Lower leg skin (tissue), 4 donors: ENCODE data around the gene CR1L. TPM values are rescaled to one million over a fixed set of nuclear protein-coding genes. Genes with fewer than 3 reads are reported as not detected.
"Not testable (repeated sequence)": the region's sequence is repeated elsewhere in the genome, so short reads cannot be mapped to it uniquely, and the experiment has no call there.

Experiments used
- DNase-seq, 2 donors: peaks; one replicate each; pipeline ENCODE4 v3.0.0-alpha.2; 2019; ENCODE audit warnings: low spot score in 2 of 2
- H3K4me3 ChIP-seq: fragments of 200-600 bp; sonication (generic); 2 replicates; pipeline ENCODE4 v1.5.1; 2017; ENCODE audit warnings: mild to moderate bottlenecking, low read depth; ENCODE audit not compliant: poor library complexity, severe bottlenecking
- POLR2A ChIP-seq, 2 donors: fragments of 450-650 bp; IDR thresholded peaks; one replicate each; pipeline ENCODE4 v1.6.1; 2016 to 2017; ENCODE audit warnings: antibody characterized with exemption in 2 of 2, mild to moderate bottlenecking in 1 of 2, moderate library complexity in 1 of 2
- WGBS, 2 donors: methylation state at CpG; one replicate each; pipeline ENCODE4 v1.1.5; 2018; 5-methylcytosine and 5-hydroxymethylcytosine counted together
- intact Hi-C: fragments of 100-400 bp; cut with DNase I; formaldehyde crosslinking; loops from one replicate; pipeline ENCODE4 v1.15.0; 2023; ENCODE audit warnings: low total_unique reads
- total RNA-seq, 4 donors: library from RNA; depleted of rRNA; stranded (reverse); fragments of >200 nt; gene quantifications; one replicate each; pipeline ENCODE4 v1.1.0, GENCODE V29; 2016
- TF ChIP-seq, protein P1 (sequence below), 3 donors: fragments of 450-650 bp; IDR thresholded peaks; one replicate each; pipeline ENCODE4 v1.5.1; 2016; ENCODE audit warnings: antibody characterized with exemption in 3 of 3, mild to moderate bottlenecking in 3 of 3, moderate library complexity in 2 of 3

The CR1L gene
- total RNA-seq, 4 donors from 2014 or later = not detected

DNA sequence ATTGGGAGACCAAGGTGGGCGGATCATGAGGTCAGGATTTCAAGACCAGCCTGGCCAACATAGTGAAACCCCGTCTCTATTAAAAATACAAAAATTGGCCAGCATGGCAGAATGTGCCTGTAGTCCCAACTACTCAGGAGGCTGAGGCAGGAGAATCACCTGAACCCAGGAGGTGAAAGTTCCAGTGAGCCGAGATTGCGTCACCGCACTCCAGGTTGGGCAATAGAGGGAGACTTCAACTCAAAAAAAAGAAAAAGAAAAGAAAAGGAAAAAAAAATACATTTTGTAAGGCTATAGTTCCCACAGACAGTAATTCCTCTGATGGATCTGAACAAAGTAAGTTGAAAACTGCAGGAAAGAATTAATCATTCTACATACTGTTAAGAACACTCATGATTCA lies 58.8 kb downstream of the CR1L start:
- 94 to 100% methylated on average over 5 of the region's 5 CpGs for WGBS, 2 donors
- no peak for DNase-seq
- H3K4me3 ChIP-seq = no peak overlapping the region
- intact Hi-C loops = no loop called here
- TF ChIP-seq POLR2A (IDR thresholded peaks at IDR 0.05) = no peak
- TF ChIP-seq, protein P1, sequence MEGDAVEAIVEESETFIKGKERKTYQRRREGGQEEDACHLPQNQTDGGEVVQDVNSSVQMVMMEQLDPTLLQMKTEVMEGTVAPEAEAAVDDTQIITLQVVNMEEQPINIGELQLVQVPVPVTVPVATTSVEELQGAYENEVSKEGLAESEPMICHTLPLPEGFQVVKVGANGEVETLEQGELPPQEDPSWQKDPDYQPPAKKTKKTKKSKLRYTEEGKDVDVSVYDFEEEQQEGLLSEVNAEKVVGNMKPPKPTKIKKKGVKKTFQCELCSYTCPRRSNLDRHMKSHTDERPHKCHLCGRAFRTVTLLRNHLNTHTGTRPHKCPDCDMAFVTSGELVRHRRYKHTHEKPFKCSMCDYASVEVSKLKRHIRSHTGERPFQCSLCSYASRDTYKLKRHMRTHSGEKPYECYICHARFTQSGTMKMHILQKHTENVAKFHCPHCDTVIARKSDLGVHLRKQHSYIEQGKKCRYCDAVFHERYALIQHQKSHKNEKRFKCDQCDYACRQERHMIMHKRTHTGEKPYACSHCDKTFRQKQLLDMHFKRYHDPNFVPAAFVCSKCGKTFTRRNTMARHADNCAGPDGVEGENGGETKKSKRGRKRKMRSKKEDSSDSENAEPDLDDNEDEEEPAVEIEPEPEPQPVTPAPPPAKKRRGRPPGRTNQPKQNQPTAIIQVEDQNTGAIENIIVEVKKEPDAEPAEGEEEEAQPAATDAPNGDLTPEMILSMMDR (IDR thresholded peaks at IDR 0.05) = no peak

DNA sequence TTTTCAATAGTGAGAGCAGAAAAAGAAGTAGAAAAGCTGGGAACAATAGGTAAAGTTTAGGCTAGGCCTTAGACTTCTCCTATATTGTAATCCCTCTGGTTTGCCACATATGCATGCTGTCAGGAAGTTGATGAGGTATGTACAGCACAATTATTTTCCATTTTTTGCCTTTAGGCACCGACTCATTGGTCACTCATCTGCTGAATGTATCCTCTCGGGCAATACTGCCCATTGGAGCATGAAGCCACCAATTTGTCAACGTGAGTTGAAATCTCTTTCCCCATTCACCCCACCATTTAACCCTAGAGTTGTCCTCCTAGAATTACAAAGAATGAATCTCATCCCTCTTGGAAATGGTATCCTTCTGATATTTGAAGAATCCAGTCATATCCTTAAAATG lies 63.1 kb downstream of the CR1L start:
- intact Hi-C loops, DNase-seq, H3K4me3 ChIP-seq: not testable (repeated sequence)
- 72 to 86% methylated on average over 3 of the region's 3 CpGs for WGBS, 2 donors

DNA sequence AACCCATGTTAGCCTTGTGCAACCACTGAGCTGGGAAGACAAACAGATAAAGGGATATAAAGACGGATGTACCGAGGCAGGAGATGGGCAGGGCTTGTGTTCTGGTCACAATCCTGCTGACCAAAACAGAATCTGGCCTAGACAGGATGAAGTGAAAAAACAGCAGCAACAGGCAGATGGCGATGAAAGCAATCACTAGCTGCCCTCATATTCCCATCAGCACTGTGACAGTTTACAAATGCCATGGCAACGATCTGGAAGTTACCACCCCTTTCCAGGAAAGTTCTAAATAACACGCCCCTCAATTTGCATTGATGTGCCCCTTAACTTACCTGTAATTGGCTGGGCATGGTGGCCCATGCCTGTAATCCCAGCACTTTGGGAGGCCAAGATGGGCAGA lies 66.4 kb downstream of the CR1L start:
- no peak for DNase-seq
- 69 to 75% methylated on average over 5 of the region's 5 CpGs for WGBS, 2 donors
- TF ChIP-seq POLR2A (IDR thresholded peaks at IDR 0.05) = no peak
- TF ChIP-seq, protein P1 (IDR thresholded peaks at IDR 0.05) = no peak
- intact Hi-C loops = no loop called here
- H3K4me3 ChIP-seq = no peak overlapping the region

DNA sequence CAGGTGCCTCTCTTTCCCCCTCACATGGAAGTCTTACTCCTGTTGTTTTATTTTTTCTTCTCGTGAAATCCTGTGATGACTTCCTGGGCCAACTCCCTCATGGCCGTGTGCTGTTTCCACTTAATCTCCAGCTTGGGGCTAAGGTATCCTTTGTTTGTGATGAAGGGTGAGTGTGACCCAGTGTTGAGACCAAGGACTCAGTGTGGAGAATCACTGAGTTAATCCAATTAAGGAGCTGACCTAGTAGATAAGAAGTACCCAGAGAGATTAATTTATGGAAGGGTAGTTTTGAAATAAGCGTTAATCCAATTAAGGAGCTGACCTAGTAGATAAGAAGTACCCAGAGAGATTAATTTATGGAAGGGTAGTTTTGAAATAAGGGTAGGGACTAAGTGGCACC lies 67.8 kb downstream of the CR1L start:
- DNase-seq, intact Hi-C loops, H3K4me3 ChIP-seq: not testable (repeated sequence)
- 64 to 84% methylated on average over 3 of the region's 3 CpGs for WGBS, 2 donors

DNA sequence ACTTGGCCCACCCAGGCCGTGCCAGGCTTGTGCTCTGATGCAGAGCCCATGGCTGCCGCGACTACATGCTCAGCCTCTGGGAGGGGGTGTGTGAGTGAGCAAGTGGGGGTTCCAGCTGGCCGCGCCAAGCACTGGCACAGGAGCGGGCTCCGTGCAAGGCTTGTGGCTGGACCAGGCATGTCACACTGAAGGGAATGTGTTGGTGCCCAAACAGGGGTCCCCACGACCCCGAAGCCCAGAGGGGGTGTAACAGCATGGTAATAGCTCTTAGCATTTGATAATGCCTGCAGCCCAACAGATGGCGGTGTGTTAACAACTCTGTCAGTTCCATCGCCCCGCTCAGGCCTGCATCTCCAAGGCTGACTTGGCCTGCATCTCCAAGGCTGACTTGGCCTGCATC lies 68.6 kb downstream of the CR1L start:
- no peak for DNase-seq
- H3K4me3 ChIP-seq = no peak overlapping the region
- intact Hi-C loops = no loop called here
- 83 to 96% methylated on average over 11 to 12 of the region's 12 CpGs for WGBS, 2 donors
- TF ChIP-seq, protein P1 (IDR thresholded peaks at IDR 0.05) = no peak
- TF ChIP-seq POLR2A (IDR thresholded peaks at IDR 0.05) = no peak

DNA sequence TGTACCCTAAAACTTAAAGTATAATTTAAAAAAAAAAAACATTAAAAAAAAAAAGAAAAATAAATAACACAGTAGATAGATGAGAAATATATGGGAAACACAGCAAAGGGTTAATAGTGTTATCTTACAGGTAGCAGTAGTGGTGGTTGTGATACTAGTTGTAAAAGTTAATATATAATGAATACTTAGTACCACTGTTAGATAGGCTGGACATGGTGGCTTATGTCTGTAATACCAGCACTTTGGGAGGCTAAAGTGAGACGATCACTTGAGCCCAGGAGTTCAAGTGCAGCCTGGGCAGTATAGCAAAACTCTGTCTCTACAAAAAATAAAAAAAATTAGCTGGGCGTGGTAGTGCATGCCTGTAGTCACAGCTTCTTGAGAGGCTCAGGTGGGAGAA lies 74.3 kb downstream of the CR1L start:
- no peak overlapping the region for H3K4me3 ChIP-seq
- intact Hi-C loops = no loop called here
- TF ChIP-seq, protein P1 (IDR thresholded peaks at IDR 0.05) = no peak
- no peak for TF ChIP-seq POLR2A (IDR thresholded peaks at IDR 0.05)
- DNase-seq = no peak
- 79 to 92% methylated on average over 2 of the region's 2 CpGs for WGBS, 2 donors

DNA sequence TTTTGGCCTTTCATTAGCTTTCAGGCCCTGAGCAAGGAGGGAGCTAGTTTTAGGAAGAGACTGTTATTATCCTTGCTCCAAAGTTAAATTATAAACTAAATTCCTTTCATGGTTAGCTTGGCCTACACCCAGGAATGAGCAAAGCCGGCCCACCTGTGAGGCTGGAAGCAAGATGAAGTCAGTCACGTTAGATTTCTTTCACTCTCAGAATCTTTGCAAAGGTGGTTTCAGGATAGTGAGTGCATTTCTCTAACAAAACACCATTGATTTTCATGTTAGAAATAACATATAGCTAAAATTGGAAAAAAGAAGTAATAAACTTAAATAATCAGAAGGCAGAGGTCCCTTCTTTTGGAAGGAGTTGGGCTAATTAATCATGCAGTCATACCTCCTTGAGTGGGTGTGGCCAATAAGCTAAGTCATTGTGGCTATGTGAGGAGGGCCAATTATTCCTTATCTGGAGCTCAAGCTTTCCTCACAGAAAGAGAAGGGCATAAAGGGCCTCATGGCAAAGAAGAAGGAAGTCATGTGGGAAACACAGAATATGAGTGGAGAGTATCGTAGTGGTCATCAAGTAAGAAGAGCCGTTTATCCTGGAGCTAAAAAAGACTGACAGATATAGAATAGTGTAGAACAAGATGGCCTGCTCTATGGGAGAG lies 83.4 kb downstream of the CR1L start:
- WGBS, 2 donors = 82 to 90% methylated on average over 4 of the region's 4 CpGs
- DNase-seq, intact Hi-C loops, H3K4me3 ChIP-seq: not testable (repeated sequence)

DNA sequence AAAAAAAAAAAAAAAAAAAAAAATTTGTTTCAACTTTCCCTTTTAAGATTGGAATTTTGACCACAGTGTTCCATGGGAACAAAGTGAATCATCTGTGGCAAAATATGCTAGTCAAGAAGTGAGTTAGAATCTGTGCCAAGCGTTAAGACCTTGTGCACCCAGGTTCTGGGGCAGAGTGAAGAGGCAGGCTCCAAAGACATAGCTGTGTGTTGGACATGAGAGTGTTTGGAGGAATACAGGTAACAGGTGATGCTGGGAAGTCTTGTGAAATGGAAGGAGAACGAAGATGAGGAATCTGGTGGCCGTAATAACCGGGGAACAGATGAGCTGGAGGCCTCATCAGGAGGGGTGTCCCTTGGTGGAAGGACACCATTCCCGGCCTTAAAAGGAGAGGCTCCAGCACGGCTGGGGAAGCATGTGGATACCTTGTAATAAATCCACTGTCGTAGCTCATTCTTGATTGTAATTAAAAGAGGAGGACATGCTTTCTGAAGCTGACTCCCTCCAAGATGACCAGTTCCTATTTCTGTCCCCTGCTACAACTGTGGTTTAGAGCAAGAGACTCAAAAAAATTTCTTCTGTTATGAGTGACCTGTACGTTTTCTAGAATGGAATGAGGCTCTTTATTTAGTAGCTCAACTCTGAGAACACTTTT lies 92.7 kb downstream of the CR1L start:
- 76 to 78% methylated on average over 8 of the region's 8 CpGs for WGBS, 2 donors
- DNase-seq, intact Hi-C loops, H3K4me3 ChIP-seq: not testable (repeated sequence)

DNA sequence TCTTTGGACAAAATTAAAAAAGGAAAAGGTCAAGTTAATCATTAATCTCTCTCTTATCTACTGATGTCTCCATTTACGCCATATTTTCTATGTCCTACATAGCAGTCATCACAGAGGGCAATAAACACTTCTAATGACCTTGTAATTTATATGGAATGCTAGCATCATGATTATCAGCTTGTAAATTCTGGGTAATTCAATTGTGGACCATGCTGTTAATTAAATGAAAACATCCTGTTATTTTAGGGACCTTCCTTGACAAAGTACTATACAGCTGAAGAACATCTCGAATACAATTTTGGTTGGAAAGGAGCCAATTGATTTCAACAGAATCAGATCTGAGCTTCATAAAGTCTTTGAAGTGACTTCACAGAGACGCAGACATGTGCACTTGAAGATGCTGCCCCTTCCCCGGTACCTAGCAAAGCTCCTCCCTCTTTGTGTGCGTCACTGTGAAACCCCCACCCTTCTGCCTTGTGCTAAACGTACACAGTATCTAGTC lies 93.3 kb downstream of the CR1L start:
- intact Hi-C loops, DNase-seq, H3K4me3 ChIP-seq: not testable (repeated sequence)
- WGBS, 2 donors = 18 to 25% methylated on average over 6 of the region's 6 CpGs
